Breast epithelium (tissue), 4 donors: ENCODE measurements around the gene SYNPO2. TPM values are rescaled to one million over a fixed set of nuclear protein-coding genes. Genes with fewer than 3 reads are reported as not detected.
"Not testable (repeated sequence)": the region's sequence is repeated elsewhere in the genome, so short reads cannot be mapped to it uniquely, and the experiment has no call there.

ENCODE experiments used
- DNase-seq, 2 donors: peaks; one replicate each; pipeline ENCODE4 v3.0.0-alpha.2; 2019; ENCODE audit warnings: low spot score in 2 of 2
- H3K27ac ChIP-seq, 2 donors: fragments of 200-600 bp; sonication (generic) in 1 of 2; one replicate each; pipeline ENCODE4 v1.5.1; 2016 to 2019; ENCODE audit warnings: mild to moderate bottlenecking in 1 of 2
- H3K27me3 ChIP-seq, 2 donors: fragments of 200-600 bp; sonication (generic) in 1 of 2; one replicate each; pipeline versions ENCODE4 v1.5.1 to v1.6.0; 2017 to 2019; ENCODE audit warnings: control low read depth in 1 of 2, mild to moderate bottlenecking in 1 of 2
- H3K36me3 ChIP-seq: fragments of 200-600 bp; one replicate; pipeline ENCODE4 v1.5.1; 2019
- H3K4me1 ChIP-seq, 2 donors: fragments of 200-600 bp; sonication (generic); one replicate each; pipeline ENCODE4 v1.5.1; 2016 to 2019; ENCODE audit warnings: control low read depth in 1 of 2
- H3K4me3 ChIP-seq, 3 donors: fragments of 200-600 bp; sonication (generic); 1 replicate in 2 of 3; 2 replicates in 1 of 3; pipeline ENCODE4 v1.5.1; 2016 to 2019; ENCODE audit warnings: mild to moderate bottlenecking in 3 of 3, moderate library complexity in 2 of 3
- H3K9me3 ChIP-seq, 2 donors: fragments of 200-600 bp; sonication (generic) in 1 of 2; one replicate each; pipeline ENCODE4 v1.5.1; 2016 to 2019; ENCODE audit warnings: control low read depth in 1 of 2
- CTCF ChIP-seq, 3 donors: fragments of 450-650 bp; IDR thresholded peaks; one replicate each; pipeline ENCODE4 v1.5.1; 2016 to 2017; ENCODE audit warnings: antibody characterized with exemption in 3 of 3, mild to moderate bottlenecking in 3 of 3, moderate library complexity in 3 of 3
- POLR2A ChIP-seq: fragments of 450-650 bp; IDR thresholded peaks from one replicate; pipeline ENCODE4 v1.6.1; 2016; ENCODE audit warnings: antibody characterized with exemption, mild to moderate bottlenecking, moderate library complexity
- POLR2AphosphoS5 ChIP-seq, 3 donors: sonication (generic); formaldehyde crosslinking; IDR thresholded peaks; one replicate each; pipeline ENCODE4 v1.6.1; 2017; ENCODE audit warnings: antibody characterized with exemption in 3 of 3
- intact Hi-C: fragments of 100-400 bp; cut with DNase I; formaldehyde crosslinking; loops from one replicate; pipeline ENCODE4 v1.15.1; 2023; ENCODE audit warnings: low total_unique reads
- total RNA-seq, 3 donors: library from RNA; depleted of rRNA; stranded (reverse); fragments of >200 nt; gene quantifications; one replicate each; pipeline ENCODE4 v1.1.0, GENCODE V29; 2016

The SYNPO2 gene
- total RNA-seq, 3 donors from 2014 or later, result 30.2 to 90.1 (median 52.7) TPM

- DNase-seq, result no peak
- H3K36me3 ChIP-seq, result no peaks in the 10 kb centered on the region
- intact Hi-C loops, result no loop called here
- no peaks in the 10 kb centered on the region for H3K9me3 ChIP-seq
- H3K4me1 ChIP-seq, result no peaks in the 10 kb centered on the region
- H3K27ac ChIP-seq, result no peak overlapping the region
- no peak for TF ChIP-seq POLR2A
- no peak for TF ChIP-seq POLR2AphosphoS5 (IDR thresholded peaks at IDR 0.05)
- no peak for TF ChIP-seq CTCF (IDR thresholded peaks at IDR 0.05)
- H3K27me3 ChIP-seq, result no peaks in the 10 kb centered on the region
- no peak overlapping the region for H3K4me3 ChIP-seq
Measured at GRCh38 chr4:118974758-118975157, 86.1 kb downstream of the SYNPO2 start.

- Histone ChIP-seq H3K4me3 (no peak overlapping the region), H3K4me1 (no peaks in the 10 kb centered on the region), H3K9me3 (no peaks in the 10 kb centered on the region), H3K36me3 (no peaks in the 10 kb centered on the region), H3K27ac (no peak overlapping the region), H3K27me3 (no peaks in the 10 kb centered on the region)
- intact Hi-C loops, result no loop called here
- no peak for DNase-seq
- TF ChIP-seq POLR2A, result no peak
- no peak for TF ChIP-seq POLR2AphosphoS5 (IDR thresholded peaks at IDR 0.05)
- no peak for TF ChIP-seq CTCF (IDR thresholded peaks at IDR 0.05)
Measured at GRCh38 chr4:118975449-118976192, 87.0 kb downstream of the SYNPO2 start.

GRCh38 chr4:118976193-118976560 lies 87.5 kb downstream of the SYNPO2 start:
- H3K9me3 ChIP-seq, H3K4me3 ChIP-seq, H3K27ac ChIP-seq, H3K4me1 ChIP-seq, H3K27me3 ChIP-seq, DNase-seq, intact Hi-C loops, H3K36me3 ChIP-seq: not testable (repeated sequence)

DNA sequence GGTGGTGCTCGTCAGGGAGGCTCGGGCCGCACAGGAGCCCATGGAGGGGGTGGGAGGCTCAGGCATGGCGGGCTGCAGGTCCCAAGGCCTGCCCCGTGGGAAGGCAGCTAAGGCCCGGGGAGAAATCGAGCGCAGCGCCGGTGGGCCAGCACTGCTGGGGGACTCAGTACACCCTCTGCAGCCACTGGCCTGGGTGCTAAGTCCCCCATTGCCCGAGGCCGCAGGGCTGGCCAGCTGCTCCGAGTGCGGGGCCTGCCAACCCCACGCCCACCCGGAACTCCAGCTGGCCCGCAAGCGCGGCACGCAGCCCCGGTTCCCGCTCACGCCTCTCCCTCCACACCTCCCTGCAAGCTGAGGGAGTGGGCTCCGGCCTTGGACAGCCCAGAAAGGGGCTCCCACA lies 88.4 kb downstream of the SYNPO2 start:
- H3K9me3 ChIP-seq, intact Hi-C loops, H3K27me3 ChIP-seq, H3K4me3 ChIP-seq, H3K27ac ChIP-seq, H3K36me3 ChIP-seq, H3K4me1 ChIP-seq, DNase-seq: not testable (repeated sequence)

DNA sequence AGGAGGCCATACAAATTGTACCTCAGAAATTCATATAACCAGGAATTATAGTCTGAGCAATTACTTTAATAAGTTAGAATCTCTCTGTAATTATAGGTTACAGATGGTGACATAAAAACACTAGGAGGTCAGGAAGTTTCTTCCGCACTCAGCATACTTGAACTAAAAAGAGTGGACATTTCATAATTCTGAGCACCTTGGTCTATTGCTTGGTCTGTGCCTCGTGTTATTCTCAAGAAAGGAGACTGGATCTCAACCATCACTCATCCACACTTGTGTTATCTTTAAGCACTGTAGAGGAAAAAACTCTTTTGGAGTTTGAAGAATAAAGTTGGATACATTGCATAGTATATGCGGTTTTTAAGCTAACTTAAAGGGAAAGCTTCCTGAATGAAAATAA lies 91.1 kb downstream of the SYNPO2 start:
- Histone ChIP-seq H3K4me1 (peaks cover 0 to 7% of the 10 kb centered on the region in 2 donors), H3K36me3 (no peaks in the 10 kb centered on the region), H3K27ac (no peak overlapping the region), H3K4me3 (no peak overlapping the region), H3K27me3 (no peaks in the 10 kb centered on the region), H3K9me3 (no peaks in the 10 kb centered on the region)
- intact Hi-C loops, result no loop called here
- TF ChIP-seq POLR2A (no peak), POLR2AphosphoS5 (IDR thresholded peaks at IDR 0.05) (no peak), CTCF (IDR thresholded peaks at IDR 0.05) (no peak)
- no peak for DNase-seq

DNA sequence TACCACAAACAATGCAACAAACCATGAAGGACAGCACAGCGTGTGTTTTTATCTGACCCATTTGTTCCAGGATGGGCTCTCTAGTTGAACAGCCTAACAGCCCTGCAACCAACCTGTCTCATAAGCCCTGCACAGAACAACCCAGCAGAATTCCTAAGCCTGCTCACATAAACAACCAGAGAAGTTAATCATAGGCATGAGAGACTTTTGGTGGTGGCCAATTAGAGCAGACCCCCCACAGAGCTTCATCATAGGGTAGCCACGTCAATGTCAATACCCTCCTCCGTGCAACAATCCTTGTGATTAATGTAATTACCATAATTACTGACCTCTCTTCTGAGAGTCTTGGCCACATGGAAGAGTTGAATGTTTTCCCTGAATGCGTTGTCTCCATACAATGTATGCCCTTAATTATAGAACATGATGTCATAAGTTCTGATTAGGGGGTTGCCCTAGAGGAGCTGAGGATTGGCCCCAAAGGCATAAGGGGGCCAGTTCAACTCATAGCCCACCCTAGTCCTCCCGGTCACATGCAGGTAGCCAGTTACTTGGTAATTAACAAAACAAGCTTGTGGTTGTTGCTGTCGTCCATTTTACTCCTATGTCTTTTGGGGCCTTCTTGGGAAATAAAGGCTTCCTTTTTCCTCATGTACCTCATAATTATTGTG lies 92.7 kb downstream of the SYNPO2 start:
- no peak for DNase-seq
- intact Hi-C loops, result no loop called here
- Histone ChIP-seq H3K4me3 (no peak overlapping the region), H3K4me1 (peaks cover 0 to 7% of the 10 kb centered on the region in 2 donors), H3K9me3 (no peaks in the 10 kb centered on the region), H3K36me3 (no peaks in the 10 kb centered on the region), H3K27me3 (no peaks in the 10 kb centered on the region), H3K27ac (peak overlapping the region; percentile 19 to 46)
- TF ChIP-seq POLR2AphosphoS5 (IDR thresholded peaks at IDR 0.05) (no peak), CTCF (IDR thresholded peaks at IDR 0.05) (no peak), POLR2A (no peak)
